ENCODE results near the gene UNC5CL.
"Not testable (repeated sequence)": the region's sequence is repeated elsewhere in the genome, so short reads cannot be mapped to it uniquely, and the experiment has no call there.

Gene UNC5CL

GRCh38 chr6:41037107-41037900 lies 1.7 kb downstream of the UNC5CL start:
- DNase-seq: no peak

- no peak for DNase-seq
Measured at GRCh38 chr6:41036601-41037000, 2.4 kb downstream of the UNC5CL start.

GRCh38 chr6:41036186-41036585 lies 2.8 kb downstream of the UNC5CL start:
- DNase-seq: no peak

- DNase-seq: no peak
Measured at GRCh38 chr6:41033776-41034175, 5.2 kb downstream of the UNC5CL start.

- no peak for DNase-seq
Measured at GRCh38 chr6:41032830-41033229, 6.2 kb downstream of the UNC5CL start.

GRCh38 chr6:41028561-41029412 lies 10.2 kb downstream of the UNC5CL start:
- no peak for DNase-seq

GRCh38 chr6:41027799-41028560 lies 11.0 kb downstream of the UNC5CL start:
- DNase-seq: peak; percentile 75

- DNase-seq: no peak
Measured at GRCh38 chr6:41027241-41027640, 11.8 kb downstream of the UNC5CL start.

GRCh38 chr6:41025966-41026530 lies 13.0 kb downstream of the UNC5CL start:
- no peak for DNase-seq

- DNase-seq: no peak
Measured at GRCh38 chr6:41023114-41023513, 15.9 kb downstream of the UNC5CL start.

GRCh38 chr6:41022294-41022693 lies 16.7 kb downstream of the UNC5CL start:
- no peak for DNase-seq

GRCh38 chr6:41021832-41022231 lies 17.2 kb downstream of the UNC5CL start:
- DNase-seq: no peak

- DNase-seq: no peak
Measured at GRCh38 chr6:41017663-41018062, 21.4 kb downstream of the UNC5CL start.

- not testable (repeated sequence) for DNase-seq
Measured at GRCh38 chr6:41015860-41016259, 23.2 kb downstream of the UNC5CL start.

GRCh38 chr6:41014780-41015179 lies 24.2 kb downstream of the UNC5CL start:
- no peak for DNase-seq

GRCh38 chr6:41013466-41014153 lies 25.4 kb downstream of the UNC5CL start:
- no peak for DNase-seq

GRCh38 chr6:41011673-41012072 lies 27.3 kb downstream of the UNC5CL start:
- no peak for DNase-seq

GRCh38 chr6:41009669-41010068 lies 29.4 kb downstream of the UNC5CL start:
- no peak for DNase-seq

- DNase-seq: no peak
Measured at GRCh38 chr6:41008011-41008410, 31.0 kb downstream of the UNC5CL start.

- DNase-seq: not testable (repeated sequence)
Measured at GRCh38 chr6:41006980-41007379, 32.0 kb downstream of the UNC5CL start.

- DNase-seq: peak; percentile 34
Measured at GRCh38 chr6:41006217-41006616, 32.8 kb downstream of the UNC5CL start.

- DNase-seq: no peak
Measured at GRCh38 chr6:41002168-41002567, 36.9 kb downstream of the UNC5CL start.

All from stimulated activated CD4-positive, alpha-beta T cell treated with anti-CD3 and anti-CD28 coated beads, Interleukin-12 subunit alpha, Interleukin-12 subunit beta, amount 100 ng/mL, for 4 hours (primary cell).